HG03521 (cell line): Measurements from ENCODE around the gene POGLUT2.

ENCODE experiments used
- ATAC-seq: cut with Tn5 transposase; IDR thresholded peaks from one replicate; pipeline ENCODE4 v1.9.1; 2021; ENCODE audit warnings: mild to moderate bottlenecking, moderate library complexity; ENCODE audit not compliant: unreplicated experiment

Gene POGLUT2

GRCh38 chr13:102771298-102772041, 27.3 kb downstream of the POGLUT2 start:
- no peak for ATAC-seq

- ATAC-seq, result no peak
Measured at GRCh38 chr13:102770435-102770834, 28.3 kb downstream of the POGLUT2 start.

DNA sequence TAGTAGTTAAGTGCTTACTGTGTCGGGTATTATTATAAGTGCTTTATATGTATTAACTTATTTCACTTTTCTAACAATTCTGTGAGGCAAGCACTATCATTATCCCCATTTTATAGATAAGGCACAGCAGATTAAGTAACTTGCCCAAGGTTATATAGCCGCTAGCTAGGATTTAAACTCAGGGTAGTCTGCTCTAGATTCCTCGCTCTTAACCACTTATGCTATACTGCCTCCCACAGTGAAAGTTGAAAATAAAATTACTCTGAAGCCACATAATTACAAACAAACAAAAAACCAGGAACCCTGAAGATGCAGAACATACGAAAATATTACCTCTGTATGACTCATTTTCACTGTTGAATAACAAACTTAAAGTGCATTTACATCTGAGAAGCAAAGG, 29.1 kb downstream of the POGLUT2 start:
- no peak for ATAC-seq

DNA sequence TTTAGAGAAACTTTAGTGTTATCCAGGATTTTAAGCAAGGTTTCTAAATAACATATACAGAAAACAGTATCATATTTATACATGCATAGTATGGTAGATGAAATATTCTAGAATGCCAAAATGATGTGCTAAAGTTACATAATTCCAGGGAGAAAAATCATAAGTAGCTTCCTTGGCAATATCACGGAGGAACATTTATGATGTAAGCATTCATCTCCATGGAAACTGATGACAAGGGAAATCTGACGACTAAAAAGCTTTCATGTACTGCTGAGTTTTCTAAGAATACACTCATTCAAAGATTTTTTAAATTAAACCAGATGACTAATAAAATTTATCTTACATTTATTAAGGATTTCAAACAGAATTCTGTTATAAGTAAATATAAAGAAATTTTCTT, 29.9 kb downstream of the POGLUT2 start:
- ATAC-seq, result no peak

- ATAC-seq, result no peak
Measured at GRCh38 chr13:102763741-102764140, 35.0 kb downstream of the POGLUT2 start.

DNA sequence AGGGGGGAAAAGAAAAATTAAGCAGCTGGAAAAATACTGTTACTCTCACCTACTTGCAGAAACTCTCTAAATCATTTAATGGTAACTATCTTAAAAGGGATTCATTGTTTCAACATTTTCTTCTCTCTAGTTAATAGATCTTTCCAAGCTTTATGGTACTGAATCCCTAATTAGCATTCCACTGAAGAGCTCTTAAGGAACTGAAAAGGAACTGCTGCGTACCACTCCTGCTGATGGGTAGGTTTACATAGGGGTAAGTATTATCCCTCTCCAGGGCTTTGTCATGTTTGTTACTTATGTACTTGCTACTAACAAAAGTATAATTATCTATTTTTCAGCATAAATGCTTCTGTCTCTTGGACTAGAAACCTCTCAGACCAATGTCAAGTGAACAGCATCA, 37.7 kb downstream of the POGLUT2 start:
- no peak for ATAC-seq

GRCh38 chr13:102758842-102759241, 39.9 kb downstream of the POGLUT2 start:
- no peak for ATAC-seq

- no peak for ATAC-seq
Measured at GRCh38 chr13:102757006-102757405, 41.8 kb downstream of the POGLUT2 start.

DNA sequence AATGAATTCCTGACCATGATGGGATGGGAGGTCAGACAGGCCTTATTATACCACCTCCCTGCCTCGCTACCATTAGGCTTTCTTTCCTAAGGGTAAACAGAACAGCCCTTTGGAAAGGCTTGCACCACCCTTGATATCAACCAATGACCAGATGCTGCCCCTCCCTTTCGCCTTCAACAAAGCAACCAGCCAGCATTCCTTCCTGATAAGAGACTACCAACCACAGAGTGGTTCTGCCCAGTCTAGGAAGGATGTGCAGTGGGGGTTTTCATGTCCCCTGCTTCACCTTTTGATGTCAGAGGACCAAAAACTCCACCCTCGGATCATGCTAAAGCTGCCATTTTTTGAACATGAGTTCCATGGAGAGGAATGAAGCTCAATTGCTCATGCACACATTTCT, 46.9 kb downstream of the POGLUT2 start:
- ATAC-seq, result no peak

DNA sequence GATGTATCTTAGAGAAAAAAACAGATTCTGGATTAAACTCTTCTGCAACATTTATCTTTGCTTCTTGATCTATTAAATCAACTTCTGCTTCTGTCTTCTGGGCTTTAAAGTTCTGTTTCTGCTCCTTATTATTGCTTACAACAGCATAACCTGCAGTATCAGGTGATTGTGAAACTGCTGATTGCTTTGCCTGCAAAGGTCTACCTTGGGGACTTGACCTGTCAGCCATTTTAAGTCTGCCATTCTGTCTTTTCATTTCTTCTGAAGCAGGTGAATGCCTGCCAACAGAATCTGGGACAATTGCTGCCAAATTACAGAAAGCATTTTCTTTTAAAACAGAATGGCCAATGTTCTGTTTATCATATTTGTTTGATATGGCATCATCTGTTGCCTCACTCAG, 56.3 kb downstream of the POGLUT2 start:
- ATAC-seq, result no peak

DNA sequence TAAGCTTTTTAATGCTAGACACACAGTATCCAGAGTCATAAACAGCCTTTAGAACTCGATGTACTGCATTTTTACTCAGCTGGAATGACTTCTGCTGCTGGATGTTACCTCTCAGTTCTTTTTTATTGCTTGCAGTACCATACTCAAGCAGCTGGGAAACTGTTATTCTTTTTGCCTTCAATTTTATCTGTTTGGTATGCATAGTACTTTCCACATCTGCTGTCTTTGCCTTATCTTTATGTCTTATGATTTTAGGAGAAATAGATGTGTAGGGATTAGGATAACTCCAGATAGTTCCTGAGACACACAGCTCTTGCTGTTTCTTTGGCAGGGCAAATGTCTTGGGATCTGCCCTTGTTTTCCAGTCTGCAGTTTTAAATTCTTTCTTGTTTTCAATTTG, 56.7 kb downstream of the POGLUT2 start:
- no peak for ATAC-seq
